Upper lobe of left lung (tissue), 6 donors: Measurements from ENCODE around the gene GMDS. TPM values are rescaled to one million over a fixed set of nuclear protein-coding genes. Genes with fewer than 3 reads are reported as not detected.

Experiments
- ATAC-seq, 2 donors: fragments of 200-7000 bp; cut with Tn5 transposase; one replicate each; pipeline ENCODE4 v1.9.1; 2022; ENCODE audit warnings: mild to moderate bottlenecking in 2 of 2, moderate library complexity in 2 of 2; ENCODE audit not compliant: low FRiP score in 2 of 2
- DNase-seq, 2 donors: peaks; one replicate each; pipeline ENCODE4 v3.0.0-alpha.2; 2019 to 2020
- H3K27ac ChIP-seq, 4 donors: fragments of 200-600 bp; sonication (generic); one replicate each; pipeline ENCODE4 v1.5.1; 2016 to 2019
- H3K27me3 ChIP-seq, 4 donors: fragments of 200-600 bp; sonication (generic); one replicate each; pipeline ENCODE4 v1.5.1; 2017 to 2019
- H3K36me3 ChIP-seq, 4 donors: fragments of 200-600 bp; sonication (generic); one replicate each; pipeline ENCODE4 v1.5.1; 2016 to 2019
- H3K4me1 ChIP-seq, 4 donors: fragments of 200-600 bp; sonication (generic); one replicate each; pipeline ENCODE4 v1.5.1; 2018 to 2019
- H3K4me3 ChIP-seq, 4 donors: fragments of 200-600 bp; sonication (generic); one replicate each; pipeline ENCODE4 v1.5.1; 2017 to 2019; ENCODE audit warnings: mild to moderate bottlenecking in 2 of 4, moderate library complexity in 1 of 4
- H3K9me3 ChIP-seq, 4 donors: fragments of 200-600 bp; sonication (generic); one replicate each; pipeline ENCODE4 v1.5.1; 2018 to 2019
- CTCF ChIP-seq, 6 experiments: fragments of 450-650 bp in 4 of 6; fragments of 200-600 bp in 2 of 6; sonication (generic) in 2 of 6; IDR thresholded peaks; one replicate each; pipeline ENCODE4 v1.5.1; 2016 to 2019; ENCODE audit warnings: antibody characterized with exemption in 6 of 6
- EP300 ChIP-seq, 4 donors: sonication (generic); formaldehyde crosslinking; IDR thresholded peaks; one replicate each; pipeline ENCODE4 v1.5.1; 2017; ENCODE audit warnings: antibody characterized with exemption in 4 of 4, control low read depth in 2 of 4
- POLR2A ChIP-seq, 4 donors: fragments of 450-650 bp; IDR thresholded peaks; one replicate each; pipeline ENCODE4 v1.5.1; 2016 to 2017; ENCODE audit warnings: antibody characterized with exemption in 4 of 4, mild to moderate bottlenecking in 2 of 4
- POLR2AphosphoS5 ChIP-seq, 2 donors: sonication (generic); formaldehyde crosslinking; IDR thresholded peaks; one replicate each; pipeline ENCODE4 v1.5.1; 2017; ENCODE audit warnings: antibody characterized with exemption in 2 of 2
- WGBS, 2 donors: methylation state at CpG; one replicate each; pipeline ENCODE4 v1.1.5; 2017 to 2018; 5-methylcytosine and 5-hydroxymethylcytosine counted together
- total RNA-seq, 6 donors: library from RNA; depleted of rRNA in 4 of 6; stranded (reverse); fragments of >200 nt in 4 of 6; gene quantifications; one replicate each; pipeline versions ENCODE4 v1.1.0 to v1.2.1, GENCODE V29; 2016 to 2021
- donor health status: DM: no; HTN: no; CAD: no; lungs with moderate emphysema.
- donor health status: DM: no; HTN: yes; CAD: no; lungs with severe emphysema.

Gene GMDS
- total RNA-seq, 6 donors from 2014 or later = 7.6 to 17.8 (median 14.1) TPM

- ATAC-seq = no peak
- no peak for TF ChIP-seq POLR2AphosphoS5 (IDR thresholded peaks at IDR 0.05)
- TF ChIP-seq POLR2A (IDR thresholded peaks at IDR 0.05) = no peak
- no peak for TF ChIP-seq CTCF (IDR thresholded peaks at IDR 0.05)
- no peak for TF ChIP-seq EP300 (IDR thresholded peaks at IDR 0.05)
Observed at GRCh38 chr6:2132416-2132815, 113.0 kb downstream of the GMDS start.

GRCh38 chr6:2129182-2129621 is 116.2 kb downstream of the GMDS start:
- no peaks in the 10 kb centered on the region for H3K27me3 ChIP-seq
- no peaks in the 10 kb centered on the region for H3K9me3 ChIP-seq
- no peak overlapping the region for H3K27ac ChIP-seq
- no peak overlapping the region for H3K4me3 ChIP-seq
- no peaks in the 10 kb centered on the region for H3K36me3 ChIP-seq
- no peak for DNase-seq
- ATAC-seq = no peak
- no peak for TF ChIP-seq EP300 (IDR thresholded peaks at IDR 0.05)
- no peak for TF ChIP-seq CTCF (IDR thresholded peaks at IDR 0.05)
- TF ChIP-seq POLR2AphosphoS5 (IDR thresholded peaks at IDR 0.05) = no peak
- TF ChIP-seq POLR2A (IDR thresholded peaks at IDR 0.05) = no peak
- peaks cover 0 to 5% (median 0%) of the 10 kb centered on the region in 4 donors for H3K4me1 ChIP-seq
- 66 to 67% methylated on average over 7 of the region's 7 CpGs for WGBS, 2 donors

More at GRCh38 chr6:2132416-2132815, 113.0 kb downstream of the GMDS start:
- no peaks in the 10 kb centered on the region for H3K4me1 ChIP-seq
- 49 to 53% methylated on average over 2 of the region's 2 CpGs for WGBS, 2 donors
- H3K27ac ChIP-seq = no peak overlapping the region
- no peak overlapping the region for H3K4me3 ChIP-seq
- no peak for DNase-seq
- no peaks in the 10 kb centered on the region for H3K9me3 ChIP-seq
- H3K27me3 ChIP-seq = no peaks in the 10 kb centered on the region
- no peaks in the 10 kb centered on the region for H3K36me3 ChIP-seq

- Histone ChIP-seq H3K9me3 (no peaks in the 10 kb centered on the region), H3K4me1 (peaks cover 0 to 5% (median 0%) of the 10 kb centered on the region in 4 donors), H3K27ac (peak overlapping the region in 3 of 4 donors; percentile 32 to 65 (median 57)), H3K27me3 (no peaks in the 10 kb centered on the region), H3K4me3 (no peak overlapping the region), H3K36me3 (no peaks in the 10 kb centered on the region)
- peak; percentile 52 to 70 for ATAC-seq
- peak; percentile 41 to 79 for DNase-seq
- TF ChIP-seq EP300 (IDR thresholded peaks at IDR 0.05) (peak in 2 of 4 donors; percentile 21 to 42), CTCF (IDR thresholded peaks at IDR 0.05) (no peak), POLR2AphosphoS5 (IDR thresholded peaks at IDR 0.05) (peak in 1 of 2 donors; percentile 52), POLR2A (IDR thresholded peaks at IDR 0.05) (peak in 1 of 4 donors; percentile 19)
- 54 to 63% methylated on average over 4 to 12 of the region's 12 CpGs for WGBS, 2 donors
Observed at GRCh38 chr6:2127484-2127911, 117.9 kb downstream of the GMDS start.

- H3K36me3 ChIP-seq = no peaks in the 10 kb centered on the region
- WGBS, 2 donors = 90 to 95% methylated on average over 7 of the region's 7 CpGs
Observed at GRCh38 chr6:2126351-2126750, 119.1 kb downstream of the GMDS start.

More at GRCh38 chr6:2126351-2126750, 119.1 kb downstream of the GMDS start:
- TF ChIP-seq CTCF (IDR thresholded peaks at IDR 0.05) (no peak), POLR2AphosphoS5 (IDR thresholded peaks at IDR 0.05) (no peak), POLR2A (IDR thresholded peaks at IDR 0.05) (no peak), EP300 (IDR thresholded peaks at IDR 0.05) (no peak)
- Histone ChIP-seq H3K27ac (no peak overlapping the region), H3K9me3 (no peaks in the 10 kb centered on the region), H3K27me3 (no peaks in the 10 kb centered on the region), H3K4me3 (no peak overlapping the region), H3K4me1 (peaks cover 0 to 5% (median 0%) of the 10 kb centered on the region in 4 donors)
- ATAC-seq = no peak
- DNase-seq = no peak
